Measurements from ENCODE around the gene PTGES3L.
A peak's percentile ranks its signal among the peaks of the same experiment; 100 is the strongest.
"Not testable (repeated sequence)": the region's sequence is repeated elsewhere in the genome, so short reads cannot be mapped to it uniquely, and the experiment has no call there.

PTGES3L gene

DNA sequence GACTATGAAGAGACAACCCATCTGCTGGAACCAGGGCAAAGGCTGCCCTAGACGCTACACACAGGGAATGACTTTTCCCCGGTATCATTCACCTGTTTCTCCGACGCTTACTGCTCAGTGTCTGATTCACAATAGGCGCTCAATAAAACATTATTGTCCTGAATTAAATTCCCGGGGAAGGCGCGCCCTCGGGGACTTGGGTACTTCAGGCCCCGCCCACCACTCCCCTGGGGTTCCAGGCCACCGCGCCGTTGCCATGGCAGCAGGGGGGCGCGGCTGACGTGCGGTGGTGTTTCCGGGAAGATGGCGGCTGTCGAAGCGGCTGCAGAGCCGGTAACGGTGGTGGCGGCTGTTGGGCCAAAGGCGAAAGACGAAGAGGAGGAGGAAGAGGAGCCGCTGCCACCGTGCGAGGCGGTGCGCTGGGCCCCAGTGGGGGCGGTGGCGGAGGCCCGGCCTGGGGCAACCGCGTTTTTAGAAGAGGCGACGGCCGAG is 440 bp upstream of the PTGES3L start, which contains the start of gene RUNDC1:
Gene RUNDC1 (plus strand): TSS at position 292 of the 492 bp plus-strand sequence. CDS start 12 bp downstream, at position 304.
- peak; percentile 82 to 92 (median 88) for DNase-seq

DNA sequence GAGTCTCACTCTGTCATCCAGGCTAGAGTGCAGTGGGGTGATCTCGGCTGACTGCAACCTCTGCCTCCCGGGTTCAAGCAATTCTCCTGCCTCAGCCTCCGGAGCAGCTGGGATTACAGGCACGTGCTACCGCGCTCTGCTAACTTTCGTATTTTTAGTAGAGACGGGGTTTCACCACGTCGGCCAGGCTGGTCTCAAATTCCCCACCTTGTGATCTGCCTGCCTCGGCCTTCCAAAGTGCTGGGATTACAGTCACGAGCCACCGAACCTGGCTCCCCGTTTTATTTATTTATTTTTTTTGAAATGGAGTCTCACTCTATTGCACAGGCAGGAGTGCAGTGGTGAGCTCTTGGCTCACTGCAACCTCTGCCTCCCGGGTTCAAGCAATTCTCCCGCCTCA is 4.2 kb downstream of the PTGES3L start:
- DNase-seq = not testable (repeated sequence)

DNA sequence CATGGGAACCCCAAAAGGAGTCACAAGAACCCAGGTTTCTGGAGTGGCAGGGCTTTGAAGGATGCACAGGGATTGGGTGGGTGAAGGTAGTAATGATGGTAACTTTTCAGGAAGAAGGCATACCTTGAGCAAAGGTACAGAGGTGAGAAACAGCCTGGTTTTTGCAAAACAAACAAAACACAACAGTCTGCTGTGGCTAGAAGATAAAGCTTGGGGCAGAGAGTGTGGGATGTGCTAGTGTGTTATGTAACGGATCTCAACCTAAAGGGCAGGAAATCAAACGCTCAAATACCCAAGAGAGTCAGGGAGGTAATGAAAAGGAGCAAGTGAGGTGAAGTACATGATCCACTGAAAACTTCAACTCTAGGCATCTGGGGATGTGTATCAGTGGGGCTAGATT is 4.6 kb downstream of the PTGES3L start:
- DNase-seq = no peak

DNA sequence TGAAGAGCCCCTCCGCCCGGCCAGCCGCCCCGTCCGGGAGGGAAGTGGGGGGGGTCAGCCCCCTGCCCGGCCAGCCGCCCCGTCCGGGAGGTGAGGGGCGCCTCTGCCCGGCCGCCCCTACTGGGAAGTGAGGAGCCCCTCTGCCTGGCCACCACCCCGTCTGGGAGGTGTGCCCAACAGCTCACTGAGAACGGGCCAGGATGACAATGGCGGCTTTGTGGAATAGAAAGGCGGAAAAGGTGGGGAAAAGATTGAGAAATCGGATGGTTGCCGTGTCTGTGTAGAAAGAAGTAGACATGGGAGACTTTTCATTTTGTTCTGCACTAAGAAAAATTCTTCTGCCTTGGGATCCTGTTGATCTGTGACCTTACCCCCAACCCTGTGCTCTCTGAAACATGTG is 6.6 kb downstream of the PTGES3L start:
- DNase-seq = not testable (repeated sequence)

DNA sequence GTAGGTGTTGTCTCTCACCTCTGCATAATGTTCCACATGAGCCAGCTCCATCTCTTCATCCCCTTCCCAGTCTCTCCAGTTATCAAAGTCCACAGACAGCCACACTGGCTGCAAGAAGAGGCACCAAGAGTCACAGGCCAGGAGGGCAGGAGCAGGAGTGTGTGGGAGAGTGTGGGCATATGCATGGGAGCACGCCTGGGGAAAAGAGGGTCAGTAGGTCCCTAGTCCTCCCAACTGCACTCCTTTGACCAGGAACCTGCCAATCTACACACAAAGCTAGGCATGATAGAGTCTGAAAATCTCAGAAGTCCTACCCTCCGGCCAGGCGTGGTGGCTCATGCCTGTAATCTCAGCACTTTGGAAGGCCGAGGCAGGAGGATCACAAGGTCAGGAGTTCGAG is 8.3 kb downstream of the PTGES3L start:
- DNase-seq = no peak

DNA sequence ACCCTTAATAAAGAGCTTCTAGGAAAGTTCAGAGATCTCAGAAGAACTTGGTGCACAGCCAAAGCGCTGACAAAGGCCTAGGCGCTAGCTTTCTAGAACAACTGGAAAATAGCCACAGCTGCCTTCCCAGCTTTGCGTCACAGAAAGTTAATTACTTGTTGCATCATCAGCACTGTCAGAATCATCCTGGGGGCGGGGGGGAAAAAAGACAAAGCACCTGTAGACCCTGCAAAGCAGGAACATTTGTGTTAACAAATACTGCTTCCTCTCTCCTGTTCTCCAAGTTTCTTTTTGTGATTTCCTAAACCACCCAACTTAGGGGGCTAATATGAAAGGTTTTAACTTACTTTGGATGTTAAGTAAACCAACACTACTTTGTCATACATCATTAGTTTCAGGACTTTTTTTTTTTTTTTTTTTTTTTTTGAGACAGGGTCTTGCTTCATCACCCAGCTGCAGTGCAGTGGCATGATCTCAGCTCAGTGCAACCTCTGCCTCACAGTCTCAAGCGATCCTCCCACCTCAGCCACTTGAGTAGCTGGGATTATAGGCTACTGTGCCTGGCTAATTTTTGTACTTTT is 10.8 kb downstream of the PTGES3L start:
- DNase-seq = no peak

DNA sequence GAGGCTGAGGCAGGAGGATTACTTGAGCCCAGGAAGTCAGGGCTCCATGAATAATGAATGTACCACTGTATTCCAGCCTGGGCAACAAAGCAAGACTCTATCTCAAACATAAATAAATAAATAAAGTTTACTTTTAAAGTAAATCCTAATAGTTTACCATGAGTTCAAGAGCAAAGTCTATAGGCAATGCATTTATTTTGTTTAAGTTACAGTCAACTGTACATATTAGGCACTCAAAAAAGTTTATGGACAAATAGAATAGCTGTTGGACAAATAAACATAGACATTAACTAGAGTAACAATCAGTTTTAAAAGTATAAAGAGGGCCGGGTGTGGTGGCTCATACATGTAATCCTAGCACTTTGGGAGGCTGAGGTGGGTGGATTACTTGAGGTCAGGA is 12.0 kb downstream of the PTGES3L start:
- no peak for DNase-seq

DNA sequence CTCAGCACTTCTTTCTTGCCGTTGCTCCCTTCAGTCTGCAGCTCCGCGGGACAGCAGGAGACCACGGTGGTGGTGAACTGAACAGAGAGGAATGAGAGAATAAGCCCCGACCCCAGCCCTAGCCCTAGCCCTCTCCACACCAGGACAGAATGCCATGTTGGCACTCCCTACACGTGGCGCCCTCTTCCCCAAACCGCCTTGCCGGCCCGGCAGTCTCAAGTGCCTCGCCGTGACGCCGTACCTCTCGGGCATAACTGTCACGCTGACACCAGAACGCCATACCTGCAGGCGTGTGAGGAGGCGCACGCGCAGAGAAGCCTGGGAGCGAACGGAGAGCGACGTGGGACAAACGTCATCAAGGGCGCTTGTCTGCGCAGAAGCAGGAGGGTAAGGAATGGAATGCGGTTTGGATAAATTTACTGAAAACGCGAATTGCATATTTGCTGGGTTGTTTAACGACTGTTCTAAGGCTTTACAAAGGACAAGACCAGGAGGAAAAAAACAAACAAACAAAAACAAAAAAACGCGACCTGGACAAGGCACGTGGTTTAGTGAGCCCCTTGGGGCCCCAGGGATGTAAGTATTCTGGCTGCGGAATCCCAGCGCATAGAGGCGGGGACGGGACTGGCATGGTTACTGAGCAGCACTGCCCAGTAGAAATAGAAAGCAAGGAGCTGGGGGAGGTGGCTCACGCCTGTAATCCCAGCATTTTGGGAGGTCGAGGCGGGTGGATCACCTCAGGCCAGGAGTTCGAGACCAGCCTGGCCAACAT is 15.5 kb downstream of the PTGES3L start, which contains the start of gene AARSD1:
Gene AARSD1 (minus strand): TSS at position 294 of the 772 bp plus-strand sequence. CDS start 14 bp downstream, at position 280.
- peak; percentile 76 to 95 (median 88) for DNase-seq

DNA sequence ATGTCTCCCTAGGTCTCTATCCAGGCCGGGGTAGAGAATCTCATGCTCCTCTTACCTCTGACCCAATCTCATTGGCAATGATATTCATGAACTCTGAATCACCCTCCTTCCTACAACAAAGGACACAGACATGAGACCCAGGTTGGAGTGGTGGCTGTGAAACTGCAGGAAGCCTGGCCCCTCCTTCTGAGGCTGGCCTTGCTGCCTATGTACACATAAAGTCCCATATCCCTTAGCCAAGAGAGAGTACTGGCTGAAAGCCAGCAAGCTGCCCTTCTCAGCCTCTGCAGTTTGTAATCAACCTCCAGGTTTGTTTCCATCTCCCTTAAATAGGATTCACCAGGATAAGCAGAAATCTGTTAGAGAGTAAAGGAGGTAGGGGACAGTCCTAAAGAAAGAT is 26.2 kb downstream of the PTGES3L start:
- DNase-seq = no peak

DNA sequence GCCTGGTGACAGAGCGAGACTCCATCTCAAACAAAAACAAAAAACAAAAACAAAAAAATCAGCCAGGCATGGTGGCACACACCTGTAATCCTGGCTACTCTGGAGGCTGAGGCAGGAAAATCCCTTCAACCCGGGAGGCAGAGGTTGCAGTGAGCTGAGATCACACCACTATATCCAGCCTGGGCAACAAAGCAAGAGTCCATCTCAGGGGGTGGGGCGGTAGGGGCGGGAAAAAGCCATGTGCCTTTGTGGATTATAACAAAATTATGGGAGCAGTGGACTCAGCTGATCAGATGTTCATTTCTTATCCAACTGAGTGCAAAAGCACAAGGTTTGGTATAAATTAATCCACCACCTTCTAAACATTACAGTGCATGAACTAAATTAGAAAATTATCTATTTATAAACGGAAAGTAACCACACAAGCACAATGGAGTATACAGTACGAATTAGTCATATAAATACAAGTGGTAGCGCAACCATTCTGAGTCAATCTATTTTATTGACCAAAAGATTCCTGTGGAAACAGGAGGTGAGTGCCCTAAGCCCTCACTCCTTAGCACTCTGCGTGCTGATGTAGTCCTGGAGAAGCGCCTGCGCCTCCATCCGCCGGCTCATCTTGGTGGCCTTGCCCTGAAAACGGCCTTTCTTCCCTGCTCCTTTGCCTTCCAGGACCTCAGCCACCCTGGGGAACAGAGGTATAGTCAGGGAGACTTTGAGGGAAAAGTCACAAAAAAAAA is 29.7 kb downstream of the PTGES3L start:
- DNase-seq = no peak

DNA sequence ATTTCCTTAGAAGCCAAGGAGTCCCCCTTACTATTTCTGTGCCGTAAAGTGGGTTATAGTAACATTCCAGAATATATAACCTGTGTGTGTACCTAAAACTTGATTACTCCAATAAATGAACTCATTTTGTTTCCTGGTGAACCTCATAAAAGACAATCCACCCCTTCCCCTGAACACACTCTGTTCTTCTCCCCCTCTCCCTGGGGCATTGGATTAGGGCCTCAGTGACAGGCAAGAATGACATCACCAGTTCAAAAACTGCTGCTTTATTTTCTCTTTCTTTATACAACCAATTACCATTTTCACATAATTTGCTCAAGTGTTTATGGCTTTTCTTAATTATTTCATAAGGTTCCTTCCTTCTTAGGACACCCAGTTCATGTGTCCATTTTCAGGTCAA is 33.1 kb downstream of the PTGES3L start:
- no peak for DNase-seq

DNA sequence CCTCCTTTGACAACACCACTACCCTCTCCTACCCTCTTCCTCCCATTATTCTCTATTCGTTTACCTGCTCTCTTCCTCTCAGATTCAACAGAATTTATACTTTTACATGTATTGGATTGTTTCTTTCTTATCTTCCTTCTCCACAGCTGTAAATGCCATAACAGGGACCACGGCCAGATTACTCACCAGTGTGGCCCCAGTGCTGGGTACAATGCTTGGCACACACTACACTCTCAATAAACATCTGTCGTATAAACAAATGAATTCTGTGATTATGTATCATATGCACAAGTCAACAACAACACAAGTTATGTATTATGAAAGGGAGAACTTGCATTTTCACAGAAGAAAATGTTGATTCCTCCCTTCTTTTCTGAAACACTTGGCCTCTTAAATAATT is 35.7 kb downstream of the PTGES3L start:
- no peak for DNase-seq

DNA sequence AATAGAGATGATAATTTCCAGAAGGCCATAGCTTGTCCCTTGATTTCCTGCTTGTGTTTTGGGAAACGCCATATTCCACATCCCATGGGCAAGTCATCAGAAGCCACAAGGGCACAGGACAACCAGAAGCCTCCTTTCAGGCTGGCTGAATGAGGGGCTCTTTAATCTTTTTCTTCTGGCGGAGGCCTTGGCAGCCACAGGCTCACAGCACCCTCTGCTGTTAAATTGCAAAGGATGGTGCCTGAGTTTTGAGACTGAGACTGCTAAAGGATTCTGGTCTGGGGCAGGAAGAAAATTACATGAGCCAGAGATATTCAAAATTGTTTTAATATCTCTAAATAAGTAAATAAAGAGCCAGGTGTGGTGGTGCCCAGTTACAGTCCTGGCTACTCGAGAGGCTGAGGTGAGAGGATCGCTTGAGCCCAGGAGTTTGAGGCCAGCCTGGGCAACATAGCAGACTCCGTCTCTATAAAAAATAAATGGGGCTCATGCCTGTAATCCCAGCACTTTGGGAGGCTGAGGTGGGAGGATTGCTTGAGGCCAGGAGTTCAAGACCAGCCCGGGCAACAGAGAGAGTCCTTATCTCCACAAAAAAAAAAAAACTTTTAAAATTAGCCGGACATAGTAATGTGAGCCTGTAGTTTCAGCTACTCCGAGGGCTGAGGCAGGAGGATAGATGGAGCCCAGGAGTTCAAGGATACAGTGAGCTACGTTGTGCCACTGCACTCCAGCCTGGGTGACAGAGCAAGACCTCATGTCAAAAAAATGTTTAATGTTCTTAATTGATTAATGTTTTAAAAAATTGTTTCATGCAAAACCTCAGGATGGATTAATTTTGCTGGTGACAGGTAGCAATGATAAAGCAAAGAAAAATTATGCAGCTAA is 41.9 kb downstream of the PTGES3L start:
- DNase-seq = peak in 1 of 5 experiments; percentile 43

DNA sequence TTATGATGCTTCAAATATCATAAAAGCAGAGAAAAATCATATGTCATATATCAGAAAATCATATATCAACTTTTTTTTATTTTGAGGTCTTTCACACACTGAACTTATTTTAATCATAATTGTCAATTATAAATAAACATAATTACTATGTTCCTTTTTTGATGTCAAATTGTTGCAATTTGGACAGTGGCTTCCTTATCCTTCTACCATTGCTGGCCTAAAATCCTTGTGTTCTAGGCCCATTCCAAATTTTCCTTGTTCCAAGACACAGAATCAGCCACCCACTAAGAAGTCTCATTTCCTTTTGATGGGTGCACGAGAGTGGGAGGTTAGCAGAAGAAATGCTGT is 50.4 kb downstream of the PTGES3L start:
- DNase-seq = no peak

DNA sequence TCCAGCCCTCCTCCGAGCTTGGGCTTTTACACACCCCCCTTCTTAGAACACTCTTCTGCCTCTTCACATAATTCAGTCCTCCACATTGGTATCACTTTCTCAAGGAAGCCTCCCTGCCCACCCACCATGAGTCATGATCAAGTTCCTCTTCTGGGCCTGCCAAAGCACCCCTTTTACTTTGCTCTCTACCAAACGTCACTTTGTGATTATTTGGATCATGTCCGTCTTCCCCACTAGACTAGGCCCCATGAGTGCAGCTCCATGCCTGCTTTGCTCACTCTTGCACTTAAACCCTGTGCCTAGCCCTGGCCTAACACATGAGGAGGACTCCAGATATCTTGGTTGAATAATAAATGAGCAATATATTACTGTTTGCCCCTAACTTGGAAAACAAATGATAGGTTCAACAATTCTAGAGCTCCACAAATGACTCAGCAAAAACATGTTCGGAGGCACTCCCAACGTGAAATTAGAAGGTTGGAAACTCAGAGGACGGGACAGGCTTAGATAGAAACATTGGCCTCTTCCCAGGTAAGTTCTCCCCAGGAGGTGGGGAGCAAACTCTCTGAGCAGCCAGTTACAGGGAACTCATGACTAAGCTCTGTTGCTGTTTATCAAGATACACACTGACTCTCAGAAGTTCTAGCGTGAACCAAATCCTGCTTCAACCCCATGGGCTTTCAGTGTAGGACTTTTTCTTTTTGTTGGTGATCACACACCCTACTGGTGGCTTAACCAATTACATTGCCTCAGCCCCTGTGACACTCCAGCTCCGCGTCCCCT is 51.0 kb downstream of the PTGES3L start:
- DNase-seq = peak in 1 of 5 experiments; percentile 79

DNA sequence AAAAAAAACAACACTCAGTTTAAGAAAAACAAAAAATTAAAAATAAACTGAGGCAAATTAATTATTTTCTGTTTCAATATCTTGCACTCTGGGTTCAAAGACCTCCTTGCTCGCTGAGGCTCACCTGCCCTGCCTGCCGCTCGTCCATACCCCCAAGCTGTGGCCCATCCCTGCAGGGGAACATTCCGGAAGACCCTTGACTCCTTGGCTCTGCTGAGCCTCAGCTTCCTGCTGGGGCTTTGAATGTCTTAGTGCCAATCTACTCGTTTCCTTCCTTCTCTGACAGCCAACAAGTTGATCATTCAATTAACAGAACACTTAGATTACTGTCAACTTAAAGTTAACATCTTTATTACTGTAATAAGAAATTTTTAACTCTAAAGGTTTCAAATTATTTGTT is 55.0 kb downstream of the PTGES3L start:
- no peak for DNase-seq

DNA sequence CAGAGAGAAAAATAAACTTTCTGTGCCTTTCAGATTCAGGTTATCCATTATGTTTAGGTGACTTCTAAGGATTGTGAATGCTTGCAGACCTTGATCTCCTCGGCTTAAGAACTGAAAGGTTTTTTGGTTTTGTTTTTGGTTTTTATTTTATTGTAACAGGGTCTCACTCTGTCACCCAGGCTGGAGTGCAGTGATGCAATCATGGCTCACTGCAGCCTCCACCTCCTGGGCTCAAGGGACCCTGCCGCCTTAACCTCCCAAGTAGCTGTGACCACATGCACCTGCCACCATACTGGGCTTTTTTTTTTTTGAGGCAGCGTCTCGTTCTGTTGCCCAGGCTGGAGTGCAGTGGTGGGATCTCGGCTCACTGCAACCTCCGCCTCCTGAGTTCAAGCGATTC is 56.4 kb downstream of the PTGES3L start:
- DNase-seq = not testable (repeated sequence)

DNA sequence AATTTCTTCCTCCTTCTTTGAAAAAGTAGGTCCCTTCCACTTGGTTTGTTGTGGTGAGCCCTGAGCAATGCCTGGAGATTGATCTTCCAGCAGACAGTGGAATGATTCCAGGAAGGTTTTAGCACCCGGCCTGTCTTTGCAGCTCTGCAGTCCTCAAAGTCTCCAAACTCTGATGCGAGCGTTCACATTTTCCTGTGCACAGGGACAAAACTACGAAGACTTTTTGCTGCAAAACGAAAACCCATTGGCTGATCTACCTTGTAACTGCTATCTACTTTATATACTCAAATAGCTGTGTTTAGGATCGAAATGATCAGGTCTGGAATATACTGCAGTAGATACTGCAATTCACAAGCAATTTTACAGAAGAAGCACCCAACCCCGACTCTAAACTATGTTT is 57.6 kb downstream of the PTGES3L start:
- no peak for DNase-seq

DNA sequence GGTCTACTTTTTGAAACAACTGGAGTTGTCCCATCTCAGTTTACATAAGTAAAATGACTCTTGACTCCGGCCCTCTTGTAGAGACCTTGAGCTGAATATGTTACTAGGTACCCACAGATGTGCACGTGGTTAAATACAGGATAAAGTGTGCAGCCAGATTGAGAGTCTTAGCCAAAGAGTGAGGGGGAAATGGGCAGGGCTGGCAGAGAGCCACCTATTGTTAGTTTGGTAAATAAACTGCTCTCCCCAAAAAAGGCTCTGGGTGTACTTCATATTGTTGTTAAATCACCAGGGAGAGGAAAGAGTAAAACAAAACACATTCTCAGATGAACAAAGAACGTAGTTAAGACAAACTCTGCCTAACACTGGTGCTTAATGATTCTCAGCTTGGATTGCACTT is 59.0 kb downstream of the PTGES3L start:
- DNase-seq = peak in 1 of 5 experiments; percentile 27

DNA sequence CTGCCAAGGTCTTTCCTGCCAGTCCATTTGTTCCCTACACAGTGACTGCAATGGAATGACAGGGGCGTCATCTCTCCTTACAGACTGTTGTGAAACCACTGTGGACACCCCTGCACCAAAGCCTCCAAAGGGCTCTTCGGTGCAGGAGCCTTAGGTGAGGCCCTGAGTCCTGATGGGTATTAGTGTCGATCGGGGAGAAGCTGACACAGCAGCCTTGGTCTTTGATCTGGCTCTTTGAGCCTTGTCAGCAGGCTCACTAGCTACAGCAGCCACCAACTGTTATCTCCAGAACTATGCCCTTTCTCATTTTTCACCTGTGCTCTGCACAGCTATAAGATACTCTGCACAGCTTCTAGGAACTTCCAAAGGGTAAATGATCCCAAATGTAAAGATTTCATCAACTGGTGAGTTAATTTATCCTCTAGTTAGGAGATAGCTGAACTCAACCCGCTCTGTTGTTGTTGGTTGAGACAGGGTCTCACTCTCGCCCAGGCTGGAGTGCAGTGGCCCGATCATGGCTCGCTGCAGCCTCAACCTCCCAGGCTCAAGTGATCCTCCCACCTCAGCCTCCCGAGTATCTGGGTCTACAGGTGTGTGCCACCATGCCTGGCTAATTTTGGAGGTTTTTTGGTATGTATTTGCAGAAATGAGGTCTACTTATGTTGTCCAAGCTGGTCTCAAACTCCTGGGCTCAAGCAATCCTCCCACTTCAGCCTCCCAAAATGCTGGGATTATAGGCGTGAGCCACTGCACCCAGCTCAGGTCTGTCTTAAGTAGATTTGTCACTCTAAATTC is 59.6 kb downstream of the PTGES3L start:
- no peak for DNase-seq

Data from T-helper 2 cell (primary cell).